Measurements from ENCODE around the gene MSS51. TPM values are rescaled to one million over a fixed set of nuclear protein-coding genes. Genes with fewer than 3 reads are reported as not detected.

MSS51 gene
- total RNA-seq, 1 experiment from 2014 or later = 3.3 TPM

- Mint-ChIP-seq H3K27me3 (ENCODE audit: unreplicated experiment) (no peaks in the 10 kb centered on the region), H3K9me3 (ENCODE audit: low read depth, unreplicated experiment) (no peaks in the 10 kb centered on the region), H3K27ac (ENCODE audit: unreplicated experiment) (no peak overlapping the region), H3K4me1 (ENCODE audit: low read depth, unreplicated experiment) (peaks cover 52% of the 10 kb centered on the region), H3K4me3 (ENCODE audit: low read depth, unreplicated experiment) (no peak overlapping the region), H3K36me3 (ENCODE audit: insufficient read depth, unreplicated experiment) (peaks cover 58% of the 10 kb centered on the region)
- CTCF ChIA-PET = no interaction called here
- BruUV-seq (replicated peaks) = no TSS peak
- intact Hi-C loops (cut with micrococcal nuclease; ENCODE audit: unreplicated experiment) = loop anchor here (5.0 to 10.0 kb wide), 3 partner anchors 86 to 244 kb away; partner anchors contain the start of genes PPP3CB and SYNPO2L
- no peak for DNase-seq
- TF ChIP-seq CTCF (IDR thresholded peaks at IDR 0.05; ENCODE audit: unreplicated experiment) = no peak
Measured at GRCh38 chr10:73410897-73411296, 22.5 kb downstream of the MSS51 start.

- H3K4me3 Mint-ChIP-seq (ENCODE audit: low read depth, unreplicated experiment) = no peak overlapping the region
- intact Hi-C loops (cut with micrococcal nuclease; ENCODE audit: unreplicated experiment) = no loop called here
- H3K36me3 Mint-ChIP-seq (ENCODE audit: insufficient read depth, unreplicated experiment) = peaks cover 53% of the 10 kb centered on the region
- DNase-seq = no peak
- no TSS peak for BruUV-seq (replicated peaks)
- H3K27me3 Mint-ChIP-seq (ENCODE audit: unreplicated experiment) = no peaks in the 10 kb centered on the region
- H3K9me3 Mint-ChIP-seq (ENCODE audit: low read depth, unreplicated experiment) = no peaks in the 10 kb centered on the region
- no peak overlapping the region for H3K27ac Mint-ChIP-seq (ENCODE audit: unreplicated experiment)
- TF ChIP-seq CTCF (IDR thresholded peaks at IDR 0.05; ENCODE audit: unreplicated experiment) = no peak
- CTCF ChIA-PET = no interaction called here
- peaks cover 38% of the 10 kb centered on the region for H3K4me1 Mint-ChIP-seq (ENCODE audit: low read depth, unreplicated experiment)
Measured at GRCh38 chr10:73408978-73409521, 24.3 kb downstream of the MSS51 start.

GRCh38 chr10:73408061-73408460 is 25.3 kb downstream of the MSS51 start:
- H3K27ac Mint-ChIP-seq (ENCODE audit: unreplicated experiment) = no peak overlapping the region
- H3K4me3 Mint-ChIP-seq (ENCODE audit: low read depth, unreplicated experiment) = no peak overlapping the region
- peaks cover 38% of the 10 kb centered on the region for H3K4me1 Mint-ChIP-seq (ENCODE audit: low read depth, unreplicated experiment)
- BruUV-seq (replicated peaks) = no TSS peak
- intact Hi-C loops (cut with micrococcal nuclease; ENCODE audit: unreplicated experiment) = no loop called here
- H3K27me3 Mint-ChIP-seq (ENCODE audit: unreplicated experiment) = no peaks in the 10 kb centered on the region
- no peaks in the 10 kb centered on the region for H3K9me3 Mint-ChIP-seq (ENCODE audit: low read depth, unreplicated experiment)
- TF ChIP-seq CTCF (IDR thresholded peaks at IDR 0.05; ENCODE audit: unreplicated experiment) = no peak
- CTCF ChIA-PET = interaction anchor here (0.6 kb wide), 1 partner anchor 12 kb away, joined by 4 read pairs; no protein-coding TSS in a partner anchor
- H3K36me3 Mint-ChIP-seq (ENCODE audit: insufficient read depth, unreplicated experiment) = peaks cover 43% of the 10 kb centered on the region
- DNase-seq = no peak

- no peak overlapping the region for H3K27ac Mint-ChIP-seq (ENCODE audit: unreplicated experiment)
- CTCF ChIA-PET = interaction anchor here (0.6 kb wide), 1 partner anchor 13 kb away, joined by 4 read pairs; no protein-coding TSS in a partner anchor
- no peak for DNase-seq
- no TSS peak for BruUV-seq (replicated peaks)
- no peaks in the 10 kb centered on the region for H3K27me3 Mint-ChIP-seq (ENCODE audit: unreplicated experiment)
- H3K4me3 Mint-ChIP-seq (ENCODE audit: low read depth, unreplicated experiment) = no peak overlapping the region
- peaks cover 38% of the 10 kb centered on the region for H3K4me1 Mint-ChIP-seq (ENCODE audit: low read depth, unreplicated experiment)
- H3K9me3 Mint-ChIP-seq (ENCODE audit: low read depth, unreplicated experiment) = no peaks in the 10 kb centered on the region
- peaks cover 37% of the 10 kb centered on the region for H3K36me3 Mint-ChIP-seq (ENCODE audit: insufficient read depth, unreplicated experiment)
- intact Hi-C loops (cut with micrococcal nuclease; ENCODE audit: unreplicated experiment) = no loop called here
- no peak for TF ChIP-seq CTCF (IDR thresholded peaks at IDR 0.05; ENCODE audit: unreplicated experiment)
Measured at GRCh38 chr10:73407495-73407894, 25.9 kb downstream of the MSS51 start.

All from Calu3 (cell line).